DOHH2 (cell line): ENCODE results near the gene TMEM239.

Experiments
- H3F3A ChIP-seq: fragments of 200-600 bp; sonication (generic), shearing (Covaris generic); 2 replicates; pipeline ENCODE4 v1.6.0; 2016; ENCODE audit warnings: antibody characterized with exemption, mild to moderate bottlenecking; ENCODE audit not compliant: control insufficient read depth, insufficient read depth
- H3K27ac ChIP-seq: fragments of 200-600 bp; sonication (generic); 2 replicates; pipeline ENCODE4 v1.5.1; 2014; ENCODE audit warnings: low read depth, mild to moderate bottlenecking, low read length, moderate library complexity
- H3K27me3 ChIP-seq: fragments of 200-600 bp; sonication (generic); 2 replicates; pipeline ENCODE4 v1.6.1; 2014; ENCODE audit warnings: mild to moderate bottlenecking, low read length, mixed read lengths; ENCODE audit not compliant: control insufficient read depth
- H3K36me3 ChIP-seq: fragments of 200-600 bp; sonication (generic); 2 replicates; pipeline ENCODE4 v1.6.1; 2014; ENCODE audit warnings: mild to moderate bottlenecking, low read length, moderate library complexity, mixed read lengths; ENCODE audit not compliant: control insufficient read depth
- H3K4me1 ChIP-seq: fragments of 200-600 bp; sonication (generic); 2 replicates; pipeline ENCODE4 v1.6.1; 2014; ENCODE audit warnings: mild to moderate bottlenecking, low read length, mixed read lengths; ENCODE audit not compliant: control insufficient read depth
- H3K4me2 ChIP-seq: fragments of 200-600 bp; sonication (generic); 2 replicates; pipeline ENCODE4 v1.6.0; 2014; ENCODE audit warnings: mild to moderate bottlenecking, low read length, moderate library complexity
- H3K4me3 ChIP-seq: fragments of 200-600 bp; sonication (generic); 2 replicates; pipeline ENCODE4 v1.5.1; 2014; ENCODE audit warnings: mild to moderate bottlenecking, low read length, mixed read lengths
- H3K79me2 ChIP-seq: fragments of 200-600 bp; sonication (generic); 2 replicates; pipeline ENCODE4 v1.6.1; 2014; ENCODE audit warnings: mild to moderate bottlenecking, low read length, mixed read lengths; ENCODE audit not compliant: control insufficient read depth
- H3K9me2 ChIP-seq: fragments of 200-600 bp; sonication (generic); replicated peaks from 2 replicates; pipeline ENCODE4 v1.6.1; 2014; ENCODE audit warnings: mild to moderate bottlenecking, low read length, mixed read lengths; ENCODE audit not compliant: control insufficient read depth
- H3K9me3 ChIP-seq: fragments of 200-600 bp; sonication (generic); 2 replicates; pipeline ENCODE4 v1.6.1; 2014; ENCODE audit warnings: antibody characterized with exemption, low read length, mixed read lengths; ENCODE audit not compliant: control insufficient read depth, insufficient read depth
- H4K20me1 ChIP-seq: fragments of 200-600 bp; sonication (generic); 2 replicates; pipeline ENCODE4 v1.6.0; 2014; ENCODE audit warnings: low read depth, mild to moderate bottlenecking, antibody characterized with exemption, low read length, moderate library complexity; ENCODE audit not compliant: control insufficient read depth, insufficient read depth
- EZH2phosphoT487 ChIP-seq: fragments of 200-600 bp; sonication (generic); IDR thresholded peaks from 2 replicates; pipeline ENCODE4 v1.6.1; 2017; ENCODE audit warnings: borderline replicate concordance, mild to moderate bottlenecking, antibody characterized with exemption, low read length, moderate library complexity, mixed read lengths
- TF ChIP-seq, protein P1 (sequence below): fragments of 200-600 bp; sonication (generic); IDR thresholded peaks from one replicate; pipeline ENCODE4 v1.5.1; 2014; ENCODE audit warnings: antibody characterized with exemption, mild to moderate bottlenecking, low read depth, low read length; ENCODE audit not compliant: poor library complexity, severe bottlenecking

Gene TMEM239

DNA sequence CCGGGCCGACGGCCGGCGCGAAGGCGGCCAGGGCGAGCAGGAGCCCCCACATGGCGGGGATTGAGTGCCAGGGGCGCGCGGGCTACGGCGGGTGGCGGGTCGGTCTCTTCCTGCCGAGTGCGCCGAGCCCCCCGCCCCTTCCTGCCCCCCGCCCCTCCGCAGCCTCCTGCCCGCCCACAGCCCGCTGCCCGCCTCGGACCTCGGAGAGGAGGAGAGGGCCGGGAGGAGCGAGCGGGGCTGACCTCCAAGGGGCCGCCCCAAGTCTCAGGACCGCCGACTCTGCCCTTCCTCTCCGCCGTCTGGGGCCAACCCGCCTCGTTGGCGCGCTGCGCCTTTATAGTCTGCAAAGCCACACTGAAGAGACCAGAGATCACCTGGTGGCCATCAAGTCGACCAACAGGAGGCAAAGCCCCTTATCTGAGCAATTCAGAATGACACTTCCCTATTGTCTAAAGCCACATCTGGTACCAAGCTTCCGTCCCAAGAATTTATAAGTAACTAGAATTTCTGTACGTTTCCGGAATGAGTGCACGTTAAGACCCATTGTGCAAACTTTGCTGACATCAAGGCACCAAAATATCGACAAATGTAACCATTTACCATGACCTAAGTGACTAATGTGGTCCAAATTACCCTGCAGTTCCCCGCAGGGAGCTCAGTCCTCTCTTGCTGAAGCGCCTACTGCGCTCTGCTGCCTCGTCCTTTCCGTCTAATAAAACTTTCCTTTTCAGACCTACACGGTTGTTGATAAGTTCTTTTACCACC is 15.5 kb upstream of the TMEM239 start, which contains the start of gene CPXM1:
CPXM1 (minus strand) TSS at position 107 of the 765 bp plus-strand sequence; CDS start at position 52, 55 bp downstream.
- Histone ChIP-seq H3K36me3 (no peaks in the 10 kb centered on the region), H3K4me3 (no peak within 1 kb of the TSS), H3K79me2 (no peaks in the 10 kb centered on the region), H3K9me2 (no peaks in the 10 kb centered on the region), H3K27ac (no peak within 1 kb of the TSS), H3K9me3 (no peaks in the 10 kb centered on the region), H4K20me1 (no peaks in the 10 kb centered on the region), H3K4me2 (no peak within 1 kb of the TSS), H3F3A (no peaks in the 10 kb centered on the region), H3K27me3 (peaks cover 3% of the 10 kb centered on the region; the same call in 1 of the 2 replicates), H3K4me1 (no peaks in the 10 kb centered on the region)
- TF ChIP-seq EZH2phosphoT487, result no peak
- TF ChIP-seq, protein P1, sequence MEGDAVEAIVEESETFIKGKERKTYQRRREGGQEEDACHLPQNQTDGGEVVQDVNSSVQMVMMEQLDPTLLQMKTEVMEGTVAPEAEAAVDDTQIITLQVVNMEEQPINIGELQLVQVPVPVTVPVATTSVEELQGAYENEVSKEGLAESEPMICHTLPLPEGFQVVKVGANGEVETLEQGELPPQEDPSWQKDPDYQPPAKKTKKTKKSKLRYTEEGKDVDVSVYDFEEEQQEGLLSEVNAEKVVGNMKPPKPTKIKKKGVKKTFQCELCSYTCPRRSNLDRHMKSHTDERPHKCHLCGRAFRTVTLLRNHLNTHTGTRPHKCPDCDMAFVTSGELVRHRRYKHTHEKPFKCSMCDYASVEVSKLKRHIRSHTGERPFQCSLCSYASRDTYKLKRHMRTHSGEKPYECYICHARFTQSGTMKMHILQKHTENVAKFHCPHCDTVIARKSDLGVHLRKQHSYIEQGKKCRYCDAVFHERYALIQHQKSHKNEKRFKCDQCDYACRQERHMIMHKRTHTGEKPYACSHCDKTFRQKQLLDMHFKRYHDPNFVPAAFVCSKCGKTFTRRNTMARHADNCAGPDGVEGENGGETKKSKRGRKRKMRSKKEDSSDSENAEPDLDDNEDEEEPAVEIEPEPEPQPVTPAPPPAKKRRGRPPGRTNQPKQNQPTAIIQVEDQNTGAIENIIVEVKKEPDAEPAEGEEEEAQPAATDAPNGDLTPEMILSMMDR, result no peak

DNA sequence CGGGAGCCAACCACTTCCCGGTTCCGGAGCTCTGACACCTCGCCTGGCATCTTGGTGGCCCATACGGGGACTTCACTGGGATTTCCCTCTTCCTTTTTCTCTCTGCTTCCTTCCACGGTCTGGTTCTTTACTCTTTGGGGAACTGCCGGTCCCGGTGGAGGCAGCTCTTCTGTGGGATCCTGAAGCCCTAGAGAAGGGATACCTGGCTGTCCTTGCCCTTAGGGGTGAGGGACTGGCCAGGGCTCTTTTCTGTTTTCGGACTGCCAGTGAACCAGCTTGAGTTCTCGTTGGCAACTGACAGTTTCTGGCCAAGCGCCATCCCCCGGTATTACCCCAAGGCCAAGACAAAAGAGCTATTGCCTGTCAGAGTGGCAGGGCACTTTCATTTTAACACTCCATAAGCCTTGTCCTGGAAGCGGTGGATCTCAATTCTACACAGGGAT is 14.9 kb upstream of the TMEM239 start:
- Histone ChIP-seq H3F3A (no peaks in the 10 kb centered on the region), H4K20me1 (no peaks in the 10 kb centered on the region), H3K9me3 (no peaks in the 10 kb centered on the region), H3K4me1 (no peaks in the 10 kb centered on the region), H3K27ac (no peak overlapping the region), H3K4me3 (no peak overlapping the region), H3K27me3 (peaks cover 3% of the 10 kb centered on the region; the same call in 1 of the 2 replicates), H3K4me2 (no peak overlapping the region), H3K36me3 (no peaks in the 10 kb centered on the region), H3K79me2 (no peaks in the 10 kb centered on the region), H3K9me2 (no peaks in the 10 kb centered on the region)
- TF ChIP-seq, protein P1, result no peak
- TF ChIP-seq EZH2phosphoT487, result no peak

DNA sequence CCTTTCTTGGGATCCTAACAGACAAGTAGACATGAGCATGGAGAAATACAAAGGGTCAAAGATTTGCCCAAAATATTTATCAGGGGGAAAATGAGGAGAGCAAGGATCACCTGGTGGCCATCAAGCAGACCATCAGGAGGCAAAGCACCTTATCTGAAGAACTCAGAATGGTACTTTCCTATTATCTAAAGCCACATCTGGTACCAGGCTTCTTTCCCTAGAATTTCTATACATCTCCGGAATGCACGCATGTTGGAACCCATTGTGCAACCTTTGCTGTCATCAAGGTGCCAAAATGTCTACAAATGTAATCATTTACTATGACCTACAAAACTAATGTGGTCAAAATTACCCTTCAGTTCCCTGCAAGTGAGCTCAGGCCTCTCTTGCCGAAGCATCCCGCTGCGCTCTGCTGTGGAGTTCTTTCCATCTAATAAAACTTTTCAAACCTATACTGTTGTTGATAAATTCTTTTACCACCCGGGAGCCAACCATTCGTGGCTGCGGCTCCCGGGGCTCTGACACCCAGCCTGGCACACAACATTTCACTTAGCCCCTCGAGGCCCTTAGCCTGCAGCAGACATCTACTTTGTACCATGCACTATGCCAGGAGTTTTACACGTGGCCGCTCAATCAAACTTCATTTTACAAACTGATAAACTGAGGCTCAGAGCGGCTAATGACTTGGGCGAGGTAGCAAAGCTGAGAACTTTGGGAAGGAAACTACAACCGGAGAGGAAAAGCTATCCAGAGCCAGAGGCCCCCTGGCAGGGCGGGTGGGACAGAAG is 11.9 kb upstream of the TMEM239 start:
- Histone ChIP-seq H3K27ac (no peak overlapping the region), H3K4me3 (no peak overlapping the region)

More for the DNA sequence above, 11.9 kb upstream of the TMEM239 start:
- TF ChIP-seq, protein P1, result no peak
- Histone ChIP-seq H3K4me1 (no peaks in the 10 kb centered on the region), H3K9me2 (no peaks in the 10 kb centered on the region), H4K20me1 (no peaks in the 10 kb centered on the region), H3K27me3 (peaks cover 3% of the 10 kb centered on the region; the same call in 1 of the 2 replicates), H3K79me2 (no peaks in the 10 kb centered on the region), H3K9me3 (no peaks in the 10 kb centered on the region), H3K36me3 (no peaks in the 10 kb centered on the region), H3K4me2 (no peak overlapping the region), H3F3A (no peaks in the 10 kb centered on the region)
